Measurements from ENCODE around the gene NAV2. TPM values are rescaled to one million over a fixed set of nuclear protein-coding genes. Genes with fewer than 3 reads are reported as not detected.
"Not testable (repeated sequence)": the region's sequence is repeated elsewhere in the genome, so short reads cannot be mapped to it uniquely, and the experiment has no call there.

NAV2 gene
- total RNA-seq, 1 donor from 2014 or later, result 50.8 TPM

DNA sequence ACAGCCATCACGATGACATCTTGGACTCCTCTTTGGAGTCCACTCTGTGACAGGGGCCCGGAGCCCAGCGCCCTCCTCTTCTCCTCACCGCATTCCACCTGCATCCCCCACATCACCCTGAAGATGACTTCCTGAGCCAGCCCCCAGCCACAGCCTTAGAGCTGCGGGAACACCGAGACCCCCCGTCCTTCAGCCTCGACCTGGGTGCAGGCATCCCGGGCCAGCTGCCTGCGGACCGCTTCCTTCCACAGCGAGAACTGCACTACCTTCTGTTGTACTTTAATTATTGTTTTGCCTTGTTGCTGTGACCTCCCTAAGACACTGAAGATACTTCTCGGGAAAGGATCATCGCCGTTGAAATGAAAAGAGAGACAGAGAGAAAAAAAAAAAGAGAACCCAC, 405.6 kb downstream of the NAV2 start:
- intact Hi-C loops (cut with DNase I), result loop anchor here (10.0 kb wide), 1 partner anchor 553 kb away; no protein-coding TSS in a partner anchor
- no peak for DNase-seq (ENCODE audit: low spot score)

DNA sequence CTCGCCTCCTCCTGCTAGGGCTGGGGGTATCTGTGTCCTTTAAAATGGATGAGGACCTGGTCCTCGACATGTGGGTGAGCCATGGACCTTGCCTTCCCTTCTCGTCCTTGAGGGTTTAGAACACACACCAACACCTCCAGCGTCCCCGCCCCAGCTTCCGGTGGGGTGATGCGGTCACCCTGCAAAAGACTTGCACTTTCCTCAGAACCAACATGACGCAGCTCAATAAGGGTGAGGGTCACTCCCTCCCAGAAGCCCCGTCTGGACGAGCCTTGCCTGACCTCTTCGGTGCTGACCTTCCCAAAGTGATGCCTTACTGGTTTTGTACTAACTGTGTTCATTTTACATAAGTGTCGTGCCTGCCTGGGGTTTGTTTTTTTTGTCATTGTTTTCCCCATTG, 406.7 kb downstream of the NAV2 start:
- intact Hi-C loops (cut with DNase I), result loop anchor here (10.0 kb wide), 1 partner anchor 555 kb away; no protein-coding TSS in a partner anchor
- DNase-seq (ENCODE audit: low spot score), result no peak

DNA sequence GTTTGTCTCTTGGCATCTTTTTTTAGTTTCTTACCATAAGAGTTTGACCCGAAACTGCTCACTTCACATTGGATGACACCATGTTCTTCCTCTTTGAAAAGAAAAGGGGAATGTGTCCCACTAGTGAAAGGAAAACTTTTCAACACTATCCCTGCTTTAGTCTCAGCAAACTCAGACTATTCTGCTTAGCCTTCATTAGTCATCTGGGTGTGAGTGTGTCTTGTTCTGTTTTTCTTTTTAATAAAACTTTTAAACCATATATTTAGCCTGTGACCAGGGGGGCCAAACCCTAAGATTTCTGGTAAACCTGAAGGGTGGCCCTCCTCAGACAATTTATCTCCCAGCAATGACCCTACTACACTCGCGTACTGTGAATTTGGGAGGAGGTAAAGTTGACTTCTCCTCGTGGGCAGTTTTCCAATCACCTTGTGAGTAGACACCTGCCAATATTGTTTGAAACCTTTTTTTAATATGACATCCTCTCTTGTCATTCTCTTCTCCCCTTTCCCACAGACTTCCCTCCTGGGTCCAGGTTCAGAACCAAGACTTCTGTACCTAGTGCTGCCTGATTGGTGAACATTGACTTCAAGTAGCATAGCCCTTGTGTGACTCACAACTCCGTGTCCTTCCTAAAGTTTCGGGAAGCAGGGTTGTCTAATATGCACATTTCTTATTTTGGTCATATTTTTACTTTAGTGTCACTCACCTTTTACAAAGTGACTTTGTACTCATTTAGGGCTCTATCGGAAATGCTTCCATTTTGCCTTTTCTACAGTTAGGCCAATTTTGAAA, 407.7 kb downstream of the NAV2 start:
- intact Hi-C loops (cut with DNase I), result no loop called here
- no peak for DNase-seq (ENCODE audit: low spot score)

DNA sequence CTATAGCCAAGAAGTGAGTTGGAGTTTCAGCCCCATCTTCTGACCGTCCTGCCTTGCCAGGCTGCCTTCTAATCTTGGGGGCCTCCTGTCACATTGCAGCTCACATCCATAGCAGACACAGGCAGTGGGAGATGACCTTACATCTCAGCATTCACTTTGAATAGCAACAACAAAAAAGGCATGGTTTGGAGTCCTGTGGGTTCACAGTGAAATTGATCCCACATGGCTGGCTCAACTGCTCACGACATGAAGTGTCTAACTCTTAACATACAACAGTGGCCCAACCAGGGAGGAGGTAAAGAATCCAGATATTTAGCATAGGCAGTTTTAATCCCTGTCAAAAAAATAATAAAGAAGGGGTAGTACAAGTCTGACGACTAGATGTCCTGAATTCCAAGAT, 409.5 kb downstream of the NAV2 start:
- intact Hi-C loops (cut with DNase I), result no loop called here
- DNase-seq (ENCODE audit: low spot score), result no peak

DNA sequence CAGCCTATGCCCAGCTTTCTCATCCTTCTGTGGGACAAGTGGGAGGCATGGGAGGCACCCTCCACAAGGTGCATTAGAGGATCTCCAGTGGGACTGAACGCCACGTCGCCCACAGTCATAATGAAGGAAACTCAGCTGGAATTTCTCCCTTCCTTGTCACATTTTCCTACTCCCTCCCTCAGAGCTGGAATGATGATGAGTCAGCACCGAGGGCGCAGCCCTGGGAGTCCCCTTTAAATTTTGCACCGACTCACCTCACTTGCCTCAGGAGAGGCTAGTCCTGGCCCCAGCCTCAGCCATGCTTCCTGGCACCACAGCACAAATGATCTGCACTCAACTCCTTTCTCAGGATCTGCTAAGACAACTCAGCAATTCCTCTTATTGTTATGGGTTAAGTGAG, 413.3 kb downstream of the NAV2 start:
- intact Hi-C loops (cut with DNase I), result no loop called here
- DNase-seq (ENCODE audit: low spot score), result no peak

DNA sequence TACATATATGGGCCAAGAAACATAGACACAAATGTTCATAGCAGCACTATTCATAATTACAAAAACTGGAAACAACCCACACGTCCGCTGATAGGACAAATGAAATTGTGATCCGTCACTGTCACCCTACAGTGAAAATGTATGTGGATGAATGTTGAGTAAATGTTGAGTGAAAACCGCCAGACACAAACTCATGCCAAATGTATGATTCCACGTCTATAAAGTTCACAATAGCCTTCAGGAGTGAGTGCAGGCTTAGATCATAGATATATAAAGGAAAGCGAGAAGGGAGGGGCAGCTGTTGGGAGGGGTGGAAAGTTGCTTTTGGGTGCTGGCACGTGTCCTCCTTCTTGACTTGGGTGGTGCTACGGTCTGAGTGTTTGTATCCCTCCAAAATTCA, 414.1 kb downstream of the NAV2 start:
- intact Hi-C loops (cut with DNase I), result no loop called here
- no peak for DNase-seq (ENCODE audit: low spot score)

DNA sequence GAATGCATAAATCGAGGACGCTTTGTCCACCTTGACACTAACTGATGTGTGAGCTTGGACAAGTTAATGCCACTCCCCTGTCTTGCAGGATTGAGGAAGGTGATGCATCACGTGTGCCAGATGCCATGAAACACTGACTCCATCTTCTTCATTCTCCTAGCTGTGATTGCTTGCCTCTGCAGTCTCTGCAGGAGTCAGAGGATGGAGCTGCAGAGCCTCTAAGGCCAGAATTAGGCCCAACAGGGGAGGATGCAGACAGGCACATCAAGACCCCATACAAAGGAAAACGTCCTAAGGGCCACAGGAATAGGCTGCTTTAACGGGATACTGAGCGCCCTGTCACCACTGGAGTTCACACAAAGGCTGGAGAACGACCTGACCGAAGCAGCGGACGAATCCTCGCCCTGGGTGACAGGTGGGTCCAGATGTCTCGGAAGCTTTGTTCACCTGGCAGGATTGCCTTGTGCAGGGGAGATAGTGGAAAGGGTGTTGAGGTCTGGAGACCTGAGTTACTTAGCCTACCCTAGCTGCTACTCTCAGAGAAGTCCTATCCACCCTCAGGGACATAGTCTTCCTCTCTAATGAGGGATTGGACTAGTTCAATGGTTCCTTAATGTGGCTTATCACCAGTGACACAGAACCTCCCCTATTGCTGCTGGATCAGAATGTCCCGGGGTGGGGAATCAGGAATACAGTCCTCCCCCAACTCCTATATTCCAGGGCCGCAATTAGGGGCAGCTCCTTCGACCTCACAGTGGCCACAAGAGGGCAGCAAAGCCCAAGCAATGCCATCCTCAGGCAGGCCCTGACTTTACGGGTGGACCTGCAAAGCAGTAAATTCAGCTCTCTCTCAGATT, 415.3 kb downstream of the NAV2 start:
- intact Hi-C loops (cut with DNase I), result loop anchor here (2.0 kb wide), 1 partner anchor 229 kb away; no protein-coding TSS in a partner anchor
- no peak for DNase-seq (ENCODE audit: low spot score)

DNA sequence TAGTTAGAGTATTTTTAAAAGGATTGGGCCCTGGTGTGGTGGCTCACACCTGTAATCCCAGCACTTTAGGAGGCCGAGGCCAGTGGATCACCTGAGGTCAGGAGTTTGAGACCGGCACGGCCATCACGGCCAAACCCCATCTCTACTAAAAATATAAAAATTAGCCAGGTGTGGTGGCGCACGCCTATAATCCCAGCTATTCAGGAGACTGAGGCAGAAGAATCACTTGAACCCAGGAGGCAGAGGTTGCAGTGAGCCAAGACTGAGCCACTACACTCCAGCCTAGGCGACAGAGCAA, 415.8 kb downstream of the NAV2 start:
- intact Hi-C loops (cut with DNase I), result loop anchor here (2.0 kb wide), 1 partner anchor 228 kb away; no protein-coding TSS in a partner anchor

DNA sequence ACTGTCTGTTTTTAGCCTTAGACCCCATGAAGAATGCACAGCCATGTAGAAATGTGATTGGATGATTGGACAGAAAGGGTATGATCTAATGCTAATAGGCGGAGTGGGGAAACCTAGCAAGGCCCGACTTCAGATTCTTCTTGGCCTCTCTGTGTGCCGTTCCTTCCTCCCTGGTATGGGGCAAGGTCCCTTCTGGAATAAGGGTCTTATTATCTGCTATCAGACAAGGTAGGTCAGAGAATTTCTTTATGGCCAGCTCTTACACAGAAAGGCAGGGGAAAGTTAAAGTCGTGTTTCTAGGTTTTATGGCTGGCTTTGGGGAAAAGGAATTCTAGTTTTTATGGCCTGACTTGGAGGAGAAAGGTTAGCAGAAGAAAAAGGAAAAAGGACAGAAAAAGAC, 417.0 kb downstream of the NAV2 start:
- DNase-seq (ENCODE audit: low spot score), result no peak
- intact Hi-C loops (cut with DNase I), result loop anchor here (2.0 kb wide), 1 partner anchor 227 kb away; no protein-coding TSS in a partner anchor

More for the DNA sequence above, 415.8 kb downstream of the NAV2 start:
- DNase-seq (ENCODE audit: low spot score), result not testable (repeated sequence)

DNA sequence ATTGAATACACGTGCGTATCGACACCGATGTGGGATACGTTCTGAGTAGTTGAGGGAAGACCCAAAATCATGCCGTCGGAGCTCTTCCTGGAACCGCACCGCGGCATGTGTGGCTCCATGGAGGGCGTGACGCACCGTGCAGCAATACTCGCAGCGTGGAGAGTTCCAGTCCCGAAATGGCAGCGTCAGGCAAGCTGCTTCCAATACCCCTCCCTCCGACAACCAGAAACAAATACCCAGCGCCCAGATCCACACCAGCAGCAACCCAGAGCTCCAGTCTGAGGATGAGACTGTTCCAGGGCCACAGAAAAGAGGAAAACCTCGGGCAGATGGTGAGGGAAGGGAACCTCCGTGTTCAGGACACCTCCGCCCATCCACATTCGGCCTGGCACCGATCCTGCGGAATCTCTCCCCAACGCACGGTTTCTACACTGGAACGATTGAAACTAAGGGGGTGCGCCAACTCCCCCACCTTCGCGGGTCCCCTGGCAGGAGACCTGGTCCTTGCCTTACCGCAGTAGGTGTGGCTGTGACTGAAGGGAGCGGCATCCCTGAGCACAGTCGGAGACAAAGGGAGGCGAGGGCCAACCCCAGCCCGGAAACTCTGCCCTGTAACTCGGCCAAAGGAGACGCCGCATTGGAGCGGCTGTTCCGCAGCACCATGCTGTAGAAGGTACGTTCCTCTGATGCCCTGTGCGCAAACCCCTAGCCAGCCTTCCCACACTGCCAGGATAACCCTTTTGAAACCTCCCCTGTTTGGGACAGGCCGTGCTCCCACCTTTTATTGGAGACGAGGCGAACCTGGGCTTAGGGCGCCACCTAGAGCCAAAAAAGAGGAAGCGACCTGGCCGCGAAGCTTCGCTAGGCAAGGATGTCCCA, 419.4 kb downstream of the NAV2 start:
- intact Hi-C loops (cut with DNase I), result loop anchor here (1.0 kb wide), 1 partner anchor 180 kb away; no protein-coding TSS in a partner anchor
- DNase-seq (ENCODE audit: low spot score), result no peak

DNA sequence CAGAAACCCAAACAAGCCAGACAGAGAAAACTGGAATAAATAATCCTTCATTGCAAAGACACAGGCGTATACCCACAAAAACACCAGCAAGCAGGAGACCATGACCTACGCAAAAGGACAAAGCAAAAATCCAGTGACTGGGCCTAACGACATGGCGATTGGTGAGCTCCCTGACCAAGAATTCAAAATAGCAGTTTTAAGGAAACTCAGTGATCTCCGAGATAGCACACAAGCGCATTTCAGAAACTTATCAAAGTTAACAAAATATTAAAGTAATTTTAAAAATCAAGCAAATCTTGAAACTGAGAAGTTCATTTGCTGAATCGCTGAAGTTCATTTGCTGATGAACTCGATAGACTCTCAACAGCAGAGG, 420.0 kb downstream of the NAV2 start:
- intact Hi-C loops (cut with DNase I), result loop anchor here (1.0 kb wide), 1 partner anchor 180 kb away; no protein-coding TSS in a partner anchor

DNA sequence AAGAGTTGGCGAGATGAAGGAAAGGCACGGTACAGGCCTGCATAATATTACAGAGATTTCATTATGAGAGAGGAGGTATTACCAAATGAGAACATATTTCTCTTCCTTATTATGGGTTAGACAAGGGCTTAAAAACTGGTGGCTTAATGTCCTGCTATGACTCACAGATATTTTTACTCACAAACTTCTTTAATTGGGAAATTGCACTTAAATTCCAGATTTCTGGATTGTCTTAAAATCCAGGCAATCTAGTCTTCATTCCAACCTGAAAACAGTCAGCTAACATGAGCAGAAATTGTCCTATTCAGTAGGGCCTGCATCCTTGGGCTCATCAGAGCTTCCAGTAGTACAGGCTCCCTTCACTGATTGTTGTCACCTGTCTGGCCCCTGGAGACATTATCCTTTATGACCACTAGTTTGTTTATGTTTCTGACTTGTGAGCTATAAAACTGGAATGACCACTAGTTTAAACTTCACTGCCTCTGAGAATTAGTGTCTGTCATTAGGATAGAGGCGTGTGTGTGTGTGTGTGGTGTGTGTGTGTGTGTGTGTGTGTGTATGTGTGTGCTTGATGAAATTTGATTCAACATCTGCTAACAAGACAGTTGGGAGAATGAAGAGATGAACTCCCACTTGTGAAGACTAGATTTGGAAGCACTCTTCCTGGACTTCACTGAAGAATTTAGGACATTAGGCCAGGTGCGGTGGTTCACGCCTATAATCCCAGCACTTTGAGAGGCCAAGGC, 422.5 kb downstream of the NAV2 start:
- intact Hi-C loops (cut with DNase I), result no loop called here
- DNase-seq (ENCODE audit: low spot score), result no peak

More for the DNA sequence above, 420.0 kb downstream of the NAV2 start:
- DNase-seq (ENCODE audit: low spot score), result no peak

DNA sequence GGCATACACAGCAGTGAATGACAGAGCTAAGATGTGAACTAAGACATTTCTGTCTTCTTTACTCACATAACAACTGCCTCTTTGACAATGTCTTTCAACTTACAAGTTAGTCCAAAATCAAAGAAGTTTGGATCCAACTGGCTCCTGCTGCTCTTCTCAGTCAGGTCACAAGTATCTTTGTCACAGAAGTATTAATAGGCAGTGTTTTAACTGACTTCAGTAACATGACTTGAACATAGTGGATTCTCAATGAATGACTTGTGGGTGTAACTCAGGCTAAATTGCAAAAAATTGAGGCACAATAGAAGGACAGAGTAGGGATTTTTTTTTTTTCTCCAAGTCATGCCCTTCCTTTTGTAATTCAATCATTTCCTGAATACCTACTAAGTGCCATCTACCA, 425.0 kb downstream of the NAV2 start:
- DNase-seq (ENCODE audit: low spot score), result no peak
- intact Hi-C loops (cut with DNase I), result no loop called here

DNA sequence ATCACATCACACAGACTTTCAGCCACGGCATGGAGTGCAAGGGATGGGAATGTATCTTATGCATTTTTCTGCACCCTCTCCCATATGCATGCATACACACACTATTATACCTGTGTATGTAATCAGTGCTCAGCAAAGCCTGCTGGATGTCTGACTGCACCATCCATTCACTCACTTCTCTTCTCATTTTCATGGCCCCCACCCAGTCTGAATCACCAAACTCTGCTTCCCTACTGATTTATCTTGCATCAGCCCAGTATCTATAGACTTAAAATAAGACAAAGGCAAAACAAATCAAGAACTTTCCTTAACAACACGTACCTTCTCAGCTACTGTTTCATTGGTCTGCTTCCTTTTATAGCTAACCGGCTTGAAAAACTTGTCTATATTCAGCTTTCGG, 426.1 kb downstream of the NAV2 start:
- no peak for DNase-seq (ENCODE audit: low spot score)
- intact Hi-C loops (cut with DNase I), result no loop called here

DNA sequence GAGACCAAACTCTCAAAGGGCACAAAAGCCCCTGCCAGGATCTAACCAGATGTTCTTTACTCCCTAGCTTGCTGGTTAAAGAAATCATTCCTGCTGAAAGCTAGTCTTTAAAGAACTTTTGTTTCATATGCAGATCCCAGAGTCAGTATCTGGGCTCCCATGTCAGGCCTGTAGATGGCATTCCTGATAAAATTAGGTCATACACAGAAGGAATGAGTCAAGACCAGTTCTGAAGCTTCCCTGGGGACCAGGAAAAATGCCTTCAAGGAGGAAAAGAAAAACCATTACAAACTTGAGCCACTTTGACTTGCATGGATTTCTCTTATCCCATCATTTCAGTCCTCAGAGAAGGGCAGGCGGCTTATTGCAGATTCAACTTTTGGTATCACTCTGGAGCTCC, 441.7 kb downstream of the NAV2 start:
- no peak for DNase-seq (ENCODE audit: low spot score)
- intact Hi-C loops (cut with DNase I), result no loop called here

DNA sequence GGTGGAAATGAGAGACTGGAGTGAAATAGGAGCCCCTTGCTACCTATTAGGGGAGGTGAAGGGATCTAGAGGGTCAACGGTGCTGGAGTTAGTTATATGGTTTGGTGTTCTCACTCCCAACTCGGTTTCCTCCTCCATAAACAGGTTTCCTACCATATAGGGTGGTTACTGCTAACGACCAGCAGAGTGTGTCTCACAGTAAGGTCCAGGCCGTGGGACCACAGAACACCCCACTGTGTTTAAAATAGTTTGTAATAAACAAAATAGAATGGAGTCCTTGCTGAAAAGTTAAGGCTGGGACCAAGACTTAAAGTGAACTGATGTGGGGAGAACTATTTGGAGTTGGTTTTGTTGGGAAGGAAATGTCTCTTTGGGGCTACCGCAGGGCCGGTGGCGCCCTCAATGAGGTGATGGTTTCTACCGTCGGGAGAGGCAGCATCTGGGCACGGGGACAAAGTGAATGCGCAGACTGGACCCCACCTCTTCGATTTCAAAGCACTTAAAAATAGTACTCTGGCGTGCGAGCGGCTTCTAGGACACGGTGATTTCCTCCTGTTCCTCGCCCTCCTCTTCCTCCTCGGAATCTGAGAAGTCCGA, 443.1 kb downstream of the NAV2 start:
- intact Hi-C loops (cut with DNase I), result no loop called here
- no peak for DNase-seq (ENCODE audit: low spot score)

DNA sequence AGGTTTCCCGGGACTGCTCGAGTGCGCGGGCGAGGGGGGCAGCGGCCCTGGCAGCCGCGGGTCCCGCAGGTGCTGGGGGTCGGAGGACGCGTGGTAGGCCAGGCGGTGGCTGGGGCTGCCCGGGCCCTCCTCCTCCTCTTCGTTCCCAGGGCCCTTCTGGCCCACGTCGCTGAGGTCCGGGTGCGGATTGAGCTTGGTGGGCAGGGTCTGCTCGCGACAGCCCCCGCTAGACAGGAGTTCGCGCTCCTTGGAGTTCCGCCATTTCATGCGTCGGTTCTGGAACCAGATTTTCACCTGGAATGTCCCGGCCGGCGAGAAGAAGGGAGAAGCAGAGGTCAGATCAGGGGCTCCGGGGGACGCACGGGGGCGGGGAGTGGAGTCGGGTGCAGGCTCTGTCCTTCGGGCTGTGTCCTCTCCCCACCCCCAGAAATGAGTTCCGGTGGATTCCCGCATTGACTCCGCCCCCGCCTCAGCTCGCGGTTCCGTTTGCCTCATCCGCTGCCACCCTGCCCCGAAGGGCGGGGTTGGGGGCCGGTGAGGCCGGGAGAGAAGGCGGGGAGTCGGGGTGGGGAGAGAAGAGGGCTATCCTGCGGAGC, 443.7 kb downstream of the NAV2 start:
- no peak for DNase-seq (ENCODE audit: low spot score)
- intact Hi-C loops (cut with DNase I), result no loop called here

DNA sequence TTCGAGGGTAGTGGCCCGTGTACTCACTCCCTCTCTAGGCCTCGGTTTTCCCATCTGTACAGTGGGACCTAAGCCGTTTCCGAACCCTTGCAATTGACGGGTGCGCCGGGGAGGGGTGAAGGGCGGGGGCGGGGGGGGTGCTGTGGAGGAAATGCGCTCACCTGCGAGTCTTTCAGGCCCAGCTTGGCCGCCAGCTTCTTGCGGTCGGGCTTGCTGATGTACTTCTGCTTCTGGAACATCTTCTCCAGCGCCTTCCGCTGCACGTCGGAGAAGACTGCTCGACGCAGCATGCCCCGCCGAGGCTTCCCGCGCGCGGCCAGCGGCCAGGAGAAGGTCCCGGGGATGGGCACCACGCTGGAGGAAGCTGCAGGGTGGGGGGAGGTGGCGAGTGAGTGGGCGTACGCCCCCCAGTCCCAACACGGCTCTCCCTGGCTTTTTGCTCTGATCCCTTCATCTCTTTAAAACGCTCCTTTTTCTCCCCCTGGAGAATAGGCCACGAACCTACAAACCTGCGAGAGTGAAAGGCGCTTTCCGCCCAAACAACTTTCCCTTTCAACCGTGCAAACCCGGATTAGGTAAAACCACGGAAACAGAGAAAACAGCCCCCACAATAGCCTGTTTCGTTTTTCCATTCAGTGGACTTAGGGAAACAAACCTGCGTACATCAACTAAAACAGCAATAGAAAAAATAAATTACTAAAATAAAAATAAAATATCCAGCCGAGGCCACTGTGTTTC, 444.4 kb downstream of the NAV2 start:
- intact Hi-C loops (cut with DNase I), result no loop called here
- no peak for DNase-seq (ENCODE audit: low spot score)

Data from cardiac septum (tissue), 1 donor.